Glutamatergic neuron (in vitro differentiated cells): ENCODE data around the gene SRCIN1. TPM values are rescaled to one million over a fixed set of nuclear protein-coding genes. Genes with fewer than 3 reads are reported as not detected.
A peak's percentile ranks its signal among the peaks of the same experiment; 100 is the strongest.

Experiments
- DNase-seq: peaks from one replicate; pipeline ENCODE4 v3.0.0; 2022
- H3K27ac Mint-ChIP-seq: one replicate; pipeline ENCODE4 v1.8.0; 2020; ENCODE audit warnings: mild to moderate bottlenecking, mixed read lengths, inconsistent platforms; ENCODE audit not compliant: unreplicated experiment
- H3K27me3 Mint-ChIP-seq: one replicate; pipeline ENCODE4 v1.8.0; 2020; ENCODE audit warnings: mild to moderate bottlenecking, moderate library complexity, mixed read lengths, inconsistent platforms; ENCODE audit not compliant: unreplicated experiment
- H3K36me3 Mint-ChIP-seq: one replicate; pipeline ENCODE4 v1.8.0; 2020; ENCODE audit warnings: mild to moderate bottlenecking, mixed read lengths, inconsistent platforms; ENCODE audit not compliant: unreplicated experiment
- H3K4me1 Mint-ChIP-seq: one replicate; pipeline ENCODE4 v1.8.0; 2020; ENCODE audit warnings: mild to moderate bottlenecking, low read depth, mixed read lengths, inconsistent platforms; ENCODE audit not compliant: unreplicated experiment
- H3K4me3 Mint-ChIP-seq: one replicate; pipeline ENCODE4 v1.8.0; 2020; ENCODE audit warnings: mild to moderate bottlenecking, mixed read lengths, inconsistent platforms; ENCODE audit not compliant: unreplicated experiment
- H3K9me3 Mint-ChIP-seq: one replicate; pipeline ENCODE4 v1.8.0; 2020; ENCODE audit warnings: mild to moderate bottlenecking, moderate library complexity, mixed read lengths, inconsistent platforms; ENCODE audit not compliant: unreplicated experiment
- CTCF ChIP-seq: fragments of 200-600 bp; sonication (generic); IDR thresholded peaks from one replicate; pipeline ENCODE4 v1.5.0; 2021; ENCODE audit not compliant: partially characterized antibody, unreplicated experiment
- total RNA-seq: library from RNA; stranded (reverse); fragmentation: NEBNext Ultra II Directional; extraction: Animal tissue kit (Norgen Biotek cat#: 25700); gene quantifications from one replicate; pipeline ENCODE4 v1.2.1, GENCODE V29; 2021; ENCODE audit not compliant: unreplicated experiment

Gene SRCIN1
- total RNA-seq, 1 donor from 2014 or later, result 20.8 TPM

GRCh38 chr17:38604479-38605403 is 1.0 kb downstream of the SRCIN1 start:
- no peak overlapping the region for H3K27ac Mint-ChIP-seq
- peak; percentile 26 for TF ChIP-seq CTCF
- H3K4me1 Mint-ChIP-seq, result peaks cover 18% of the 10 kb centered on the region

GRCh38 chr17:38603786-38604478 is 1.8 kb downstream of the SRCIN1 start:
- peak overlapping the region; percentile 62 for H3K27ac Mint-ChIP-seq
- no peaks in the 10 kb centered on the region for H3K36me3 Mint-ChIP-seq
- peak overlapping the region; percentile 80 for H3K4me3 Mint-ChIP-seq
- peaks cover 16% of the 10 kb centered on the region for H3K4me1 Mint-ChIP-seq
- peaks cover 16% of the 10 kb centered on the region for H3K27me3 Mint-ChIP-seq
- no peak for DNase-seq
- no peak for TF ChIP-seq CTCF
- peaks cover 4% of the 10 kb centered on the region for H3K9me3 Mint-ChIP-seq

More at GRCh38 chr17:38604479-38605403, 1.0 kb downstream of the SRCIN1 start:
- Mint-ChIP-seq H3K4me3 (peak overlapping the region; percentile 49), H3K27me3 (peaks cover 16% of the 10 kb centered on the region), H3K9me3 (peaks cover 4% of the 10 kb centered on the region), H3K36me3 (no peaks in the 10 kb centered on the region)
- DNase-seq, result peak; percentile 62

- Mint-ChIP-seq H3K27me3 (peaks cover 19% of the 10 kb centered on the region), H3K36me3 (no peaks in the 10 kb centered on the region), H3K9me3 (peaks cover 4% of the 10 kb centered on the region), H3K27ac (no peak overlapping the region), H3K4me1 (peaks cover 22% of the 10 kb centered on the region), H3K4me3 (peak overlapping the region; percentile 80)
- TF ChIP-seq CTCF, result no peak
- no peak for DNase-seq
These were observed 2.6 kb downstream of the SRCIN1 start for GRCh38 chr17:38602956-38603785.

- peaks cover 4% of the 10 kb centered on the region for H3K9me3 Mint-ChIP-seq
- peaks cover 12% of the 10 kb centered on the region for H3K27me3 Mint-ChIP-seq
- H3K27ac Mint-ChIP-seq, result no peak overlapping the region
- H3K4me3 Mint-ChIP-seq, result peak overlapping the region; percentile 68
- DNase-seq, result no peak
- H3K36me3 Mint-ChIP-seq, result no peaks in the 10 kb centered on the region
- H3K4me1 Mint-ChIP-seq, result peaks cover 20% of the 10 kb centered on the region
- no peak for TF ChIP-seq CTCF
These were observed 3.3 kb downstream of the SRCIN1 start for GRCh38 chr17:38602453-38602852.
